ENCODE measurements around the gene SH3BP5.
A peak's percentile ranks its signal among the peaks of the same experiment; 100 is the strongest.

SH3BP5 gene

DNA sequence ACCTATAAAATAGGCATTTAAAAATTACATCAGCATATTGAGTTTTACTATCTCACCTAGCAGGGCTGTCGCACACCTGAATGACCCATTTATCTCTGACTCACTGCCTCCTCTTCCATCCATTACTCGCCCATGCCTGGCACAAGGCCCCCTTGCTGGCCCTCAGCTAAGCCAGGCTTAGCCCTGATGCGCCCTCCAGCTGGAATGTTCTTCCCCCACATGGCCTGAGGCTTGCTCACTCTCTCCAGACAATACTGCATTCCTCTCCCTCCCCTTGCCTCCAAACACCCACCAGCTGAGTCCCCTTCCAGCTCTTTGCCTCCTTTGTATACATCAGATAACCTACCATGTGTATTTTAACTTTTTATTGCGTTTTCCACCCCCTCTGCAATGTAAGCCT, 7.2 kb downstream of the SH3BP5 start:
- no peak for DNase-seq (ENCODE audit: low spot score)

- DNase-seq (ENCODE audit: low spot score) = no peak
Observed at GRCh38 chr3:15324379-15324808, 8.0 kb downstream of the SH3BP5 start.

GRCh38 chr3:15323063-15323462, 9.3 kb downstream of the SH3BP5 start:
- no peak for DNase-seq (ENCODE audit: low spot score)

GRCh38 chr3:15321349-15321748, 11.0 kb downstream of the SH3BP5 start:
- no peak for DNase-seq (ENCODE audit: low spot score)

- DNase-seq (ENCODE audit: low spot score) = no peak
Observed at GRCh38 chr3:15319575-15319974, 12.8 kb downstream of the SH3BP5 start.

- DNase-seq (ENCODE audit: low spot score) = no peak
Observed at GRCh38 chr3:15319136-15319535, 13.2 kb downstream of the SH3BP5 start.

- no peak for DNase-seq (ENCODE audit: low spot score)
Observed at GRCh38 chr3:15318661-15319060, 13.7 kb downstream of the SH3BP5 start.

GRCh38 chr3:15316998-15317435, 15.4 kb downstream of the SH3BP5 start:
- DNase-seq (ENCODE audit: low spot score) = no peak

- DNase-seq (ENCODE audit: low spot score) = no peak
Observed at GRCh38 chr3:15315003-15315402, 17.4 kb downstream of the SH3BP5 start.

DNA sequence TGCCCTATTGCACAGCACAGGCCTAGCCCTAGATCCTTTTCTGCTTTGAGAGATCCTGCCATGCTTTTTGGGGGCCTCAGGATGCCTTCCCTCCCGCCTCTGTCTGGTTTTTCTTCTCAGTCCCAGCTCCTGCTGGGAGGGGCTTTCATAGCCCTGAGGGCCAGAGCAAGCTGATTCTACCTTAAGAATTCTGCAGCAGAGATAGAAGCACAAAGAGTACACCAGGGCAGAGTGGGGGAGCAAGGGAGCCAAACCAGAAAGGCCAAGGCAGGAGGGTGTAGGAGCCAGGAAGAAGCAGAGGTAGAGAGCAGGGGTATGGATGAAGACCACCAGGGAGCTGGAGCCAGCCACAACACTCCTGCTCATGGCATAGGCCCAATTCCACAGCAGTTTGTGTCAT, 18.1 kb downstream of the SH3BP5 start:
- DNase-seq (ENCODE audit: low spot score) = no peak

DNA sequence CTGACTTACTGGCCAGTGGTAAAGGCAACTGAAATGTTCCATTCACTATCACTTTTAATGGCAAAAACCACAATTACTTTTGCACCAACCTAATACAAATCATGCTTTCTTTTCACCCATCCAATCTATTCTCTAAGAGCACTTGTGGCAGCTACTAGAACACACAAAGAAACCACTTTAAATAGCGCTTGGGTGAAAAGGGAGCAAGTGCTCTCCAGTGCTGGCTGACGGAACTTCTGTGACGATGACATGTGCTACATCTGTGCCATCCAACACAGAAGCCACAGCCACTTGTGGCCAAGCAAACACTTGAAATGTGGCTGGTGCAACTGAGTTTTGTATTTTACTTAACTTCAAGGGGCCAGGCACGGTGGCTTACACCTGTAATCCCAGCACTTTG, 18.9 kb downstream of the SH3BP5 start:
- DNase-seq (ENCODE audit: low spot score) = peak; percentile 54

DNA sequence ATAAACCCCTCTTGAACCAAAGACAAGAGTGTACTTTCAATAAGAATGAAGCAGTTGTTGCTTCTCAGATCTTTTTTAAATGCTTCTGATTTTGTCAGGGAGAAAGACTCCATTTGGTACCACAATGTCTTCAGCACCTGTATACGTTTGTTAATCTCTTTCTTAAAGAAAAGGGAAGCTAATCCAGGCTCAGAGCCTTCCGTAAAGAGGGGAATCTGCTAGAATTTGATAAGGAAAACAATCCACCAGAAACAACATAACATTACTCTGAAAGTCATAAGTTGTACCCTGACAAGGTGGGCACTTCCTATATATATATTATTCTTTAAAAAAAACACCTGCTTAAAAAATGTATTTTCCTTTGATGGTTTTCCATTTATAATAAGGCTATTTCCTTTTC, 19.8 kb downstream of the SH3BP5 start:
- no peak for DNase-seq (ENCODE audit: low spot score)

- no peak for DNase-seq (ENCODE audit: low spot score)
Observed at GRCh38 chr3:15310491-15311370, 21.7 kb downstream of the SH3BP5 start.

GRCh38 chr3:15309662-15310335, 22.6 kb downstream of the SH3BP5 start:
- DNase-seq (ENCODE audit: low spot score) = peak; percentile 90

DNA sequence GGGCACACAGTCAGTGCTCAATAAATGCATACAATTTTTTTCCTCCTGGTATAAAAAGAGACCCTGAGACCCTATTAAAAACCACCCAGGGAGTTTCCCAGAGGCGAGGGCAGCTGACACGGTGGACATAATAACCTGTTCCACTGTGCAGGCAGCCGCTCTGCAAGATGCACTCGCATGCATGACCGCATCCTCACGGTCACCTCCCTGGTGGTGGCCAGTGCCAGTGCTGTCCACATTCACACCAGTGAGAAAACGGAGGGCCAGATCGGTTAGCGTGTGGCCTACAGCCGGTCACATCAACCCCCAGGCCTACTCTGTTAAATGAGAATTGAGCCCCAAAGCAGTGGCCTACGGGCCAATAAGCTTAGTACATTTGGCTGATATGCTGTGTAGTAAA, 24.8 kb downstream of the SH3BP5 start:
- DNase-seq (ENCODE audit: low spot score) = no peak

DNA sequence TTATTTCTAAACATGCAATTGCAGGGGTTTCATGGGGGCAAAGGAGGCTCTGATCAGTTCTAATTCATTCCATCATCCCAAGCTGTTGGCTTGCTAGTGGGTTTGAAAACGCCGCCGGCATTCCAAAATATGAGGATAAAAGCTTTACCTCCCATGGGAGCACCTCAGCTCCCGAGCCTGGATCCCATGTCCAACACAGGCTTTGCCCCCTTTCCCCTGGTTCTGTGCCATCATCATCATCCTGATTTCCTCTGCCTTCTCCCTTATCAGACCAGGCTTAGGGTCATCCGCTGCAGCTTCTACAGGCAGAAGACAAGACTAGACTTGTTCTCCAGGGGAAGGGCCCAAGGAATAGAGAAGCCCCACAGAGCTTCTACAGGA, 25.4 kb downstream of the SH3BP5 start:
- no peak for DNase-seq (ENCODE audit: low spot score)

DNA sequence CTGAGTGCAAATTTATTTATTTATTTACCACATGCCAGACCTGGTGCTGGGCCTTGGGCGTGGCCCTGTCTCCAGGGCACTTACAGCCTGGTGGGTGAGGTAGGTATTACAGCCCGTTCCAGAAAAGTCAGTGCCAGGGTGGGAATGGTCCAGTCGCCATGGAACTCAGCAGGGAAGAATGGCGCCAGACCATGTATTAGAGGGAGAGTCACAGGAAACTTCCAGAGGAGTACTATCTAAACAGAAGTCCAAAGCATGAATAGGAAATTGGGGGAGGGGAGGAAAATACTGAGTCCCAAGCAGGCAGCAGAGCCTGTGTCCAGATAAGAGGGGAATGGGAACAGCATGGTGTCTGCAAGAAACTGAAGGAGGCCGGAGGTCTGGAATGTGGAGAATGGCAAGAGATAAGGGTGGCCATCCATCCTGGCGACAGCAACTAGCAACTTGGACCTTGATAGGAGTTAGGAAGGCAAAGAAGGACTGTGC, 27.0 kb downstream of the SH3BP5 start:
- no peak for DNase-seq (ENCODE audit: low spot score)

GRCh38 chr3:15303728-15304127, 28.7 kb downstream of the SH3BP5 start:
- DNase-seq (ENCODE audit: low spot score) = no peak

DNA sequence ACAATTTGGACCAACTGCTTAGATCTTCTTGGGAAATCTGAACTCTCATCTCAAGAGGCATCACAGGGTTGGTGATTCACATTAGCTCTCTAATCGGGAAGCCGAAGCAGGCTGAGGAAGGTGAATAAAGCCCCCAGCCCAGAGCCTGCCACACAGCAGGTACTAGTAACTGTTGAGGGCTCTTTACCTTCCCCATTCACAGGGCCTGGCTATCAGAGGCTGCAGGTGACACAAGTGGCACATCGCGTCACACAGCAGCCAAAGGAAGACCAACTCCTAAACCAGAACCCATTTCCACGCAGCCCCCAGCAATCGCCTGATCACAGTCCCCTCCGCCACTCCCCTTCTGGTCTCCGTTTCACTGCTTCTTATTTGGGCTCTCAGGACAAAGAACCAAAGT, 29.2 kb downstream of the SH3BP5 start:
- no peak for DNase-seq (ENCODE audit: low spot score)

- DNase-seq (ENCODE audit: low spot score) = no peak
Observed at GRCh38 chr3:15301761-15302160, 30.6 kb downstream of the SH3BP5 start.

DNA sequence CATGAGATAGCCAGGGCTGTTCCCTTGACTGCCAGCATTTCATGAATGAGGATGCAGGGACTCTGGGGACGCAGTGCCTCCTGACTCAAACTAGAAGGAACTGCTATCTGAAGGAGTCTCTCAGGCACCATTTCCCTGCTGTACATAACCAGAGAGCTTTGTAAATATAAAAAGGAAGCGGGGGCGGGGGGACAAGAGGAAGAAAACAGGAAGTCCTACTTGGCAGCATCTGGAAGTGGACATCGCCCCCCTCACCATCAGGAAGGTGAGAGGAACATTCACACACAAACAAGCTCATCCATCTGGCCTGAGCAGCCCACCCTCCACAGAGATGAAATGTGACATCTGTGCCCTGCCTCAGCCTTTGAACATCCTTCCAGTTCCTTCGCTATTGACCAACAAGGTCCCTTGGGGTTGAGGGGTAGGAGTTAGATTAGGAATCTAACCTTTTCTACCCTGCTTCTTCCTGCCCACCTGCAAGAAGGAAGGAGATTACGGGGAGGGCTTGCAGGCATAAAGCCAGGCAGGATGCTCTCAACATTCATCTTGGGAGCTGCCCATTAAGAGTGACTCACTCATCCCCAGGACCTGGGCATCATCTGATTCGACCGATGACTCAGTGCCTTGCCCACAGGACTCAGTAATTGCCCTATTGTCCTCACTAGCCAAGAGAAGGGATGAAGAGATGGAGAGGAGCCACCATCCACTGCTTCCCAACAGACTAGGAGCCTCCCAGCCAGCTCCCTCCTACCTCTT, 31.9 kb downstream of the SH3BP5 start:
- no peak for DNase-seq (ENCODE audit: low spot score)

GRCh38 chr3:15299036-15299435, 33.4 kb downstream of the SH3BP5 start:
- DNase-seq (ENCODE audit: low spot score) = no peak

DNA sequence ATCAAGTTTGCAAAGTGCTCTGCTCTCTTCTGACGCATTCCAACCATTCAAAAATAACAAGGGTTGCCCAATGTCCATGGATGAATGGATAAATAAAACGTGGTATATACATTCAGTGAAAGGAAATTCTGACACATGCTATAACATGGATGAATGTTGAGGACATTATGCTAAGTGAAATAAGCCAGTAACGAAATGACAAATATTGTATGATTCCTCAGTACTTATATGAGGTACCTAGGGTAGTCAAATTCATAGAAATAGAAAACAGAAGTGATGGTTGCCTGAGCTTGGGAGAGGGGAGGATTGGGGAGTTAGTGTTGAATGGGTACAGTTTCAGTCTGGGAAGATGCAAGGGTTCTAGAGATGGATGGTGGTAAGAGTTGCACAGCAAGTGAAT, 33.9 kb downstream of the SH3BP5 start:
- DNase-seq (ENCODE audit: low spot score) = no peak
